SU-DHL-6 (cell line): ENCODE results near the gene UBE2G2.

ENCODE experiments used
- H2AFZ ChIP-seq: fragments of 200-600 bp; sonication (generic); 2 replicates; pipeline ENCODE4 v1.6.1; 2014; ENCODE audit warnings: low read depth, mild to moderate bottlenecking, moderate library complexity, mixed read lengths, antibody characterized with exemption, low read length; ENCODE audit not compliant: severe bottlenecking
- H3F3A ChIP-seq: fragments of 200-600 bp; shearing (Covaris generic); 2 replicates; pipeline ENCODE4 v1.6.0; 2016; ENCODE audit warnings: antibody characterized with exemption, mild to moderate bottlenecking; ENCODE audit not compliant: insufficient read depth
- H3K27ac ChIP-seq: fragments of 200-600 bp; sonication (generic); 2 replicates; pipeline ENCODE4 v1.5.1; 2016; ENCODE audit warnings: low read depth, mild to moderate bottlenecking, low read length, moderate library complexity, mixed read lengths
- H3K27me3 ChIP-seq: fragments of 200-600 bp; sonication (generic), shearing (Covaris generic); 2 replicates; pipeline ENCODE4 v1.6.0; 2014; ENCODE audit warnings: mild to moderate bottlenecking, low read length
- H3K36me3 ChIP-seq: fragments of 200-600 bp; sonication (generic); 2 replicates; pipeline ENCODE4 v1.6.1; 2014; ENCODE audit warnings: mild to moderate bottlenecking, low read length, mixed read lengths
- H3K4me2 ChIP-seq: fragments of 300-600, 200-600 bp; shearing (Covaris generic), sonication (generic); 2 replicates; pipeline ENCODE4 v1.6.0; 2014; ENCODE audit warnings: low read length, low read depth, mild to moderate bottlenecking; ENCODE audit not compliant: poor library complexity, severe bottlenecking
- H3K4me3 ChIP-seq: fragments of 200-600 bp; sonication (generic); 2 replicates; pipeline ENCODE4 v1.5.1; 2014; ENCODE audit warnings: antibody characterized with exemption, low read length, mild to moderate bottlenecking, mixed read lengths; ENCODE audit not compliant: insufficient read depth, poor library complexity, severe bottlenecking
- H3K79me2 ChIP-seq: fragments of 200-600 bp; sonication (generic); 2 replicates; pipeline ENCODE4 v1.6.1; 2014; ENCODE audit warnings: mild to moderate bottlenecking, low read length, moderate library complexity; ENCODE audit not compliant: insufficient read depth
- H3K9ac ChIP-seq: fragments of 200-600 bp; sonication (generic); 2 replicates; pipeline ENCODE4 v1.7.0; 2014; ENCODE audit warnings: mild to moderate bottlenecking, low read length
- H3K9me2 ChIP-seq: fragments of 200-600 bp; sonication (generic); replicated peaks from 2 replicates; pipeline ENCODE4 v1.6.1; 2014; ENCODE audit warnings: low read length; ENCODE audit not compliant: insufficient read depth
- H3K9me3 ChIP-seq: fragments of 200-600 bp; sonication (generic); 2 replicates; pipeline ENCODE4 v1.6.1; 2014; ENCODE audit warnings: low read length, mixed read lengths; ENCODE audit not compliant: insufficient read depth
- H4K20me1 ChIP-seq: fragments of 200-600 bp; sonication (generic); 2 replicates; pipeline ENCODE4 v1.6.1; 2014; ENCODE audit warnings: low read depth, mild to moderate bottlenecking, antibody characterized with exemption, low read length, moderate library complexity, mixed read lengths
- EZH2phosphoT487 ChIP-seq: fragments of 200-600 bp; sonication (generic), shearing (Covaris generic); conservative IDR thresholded peaks from 2 replicates; pipeline ENCODE4 v1.6.1; 2018; ENCODE audit warnings: mild to moderate bottlenecking, antibody characterized with exemption, low read length, moderate library complexity, mixed read lengths
- TF ChIP-seq, protein P1 (sequence below): fragments of 200-600 bp; sonication (generic); IDR thresholded peaks from one replicate; pipeline ENCODE4 v1.5.1; 2017; ENCODE audit warnings: antibody characterized with exemption, mild to moderate bottlenecking, low read length, moderate library complexity; ENCODE audit not compliant: insufficient read depth, poor library complexity, severe bottlenecking

Gene UBE2G2

DNA sequence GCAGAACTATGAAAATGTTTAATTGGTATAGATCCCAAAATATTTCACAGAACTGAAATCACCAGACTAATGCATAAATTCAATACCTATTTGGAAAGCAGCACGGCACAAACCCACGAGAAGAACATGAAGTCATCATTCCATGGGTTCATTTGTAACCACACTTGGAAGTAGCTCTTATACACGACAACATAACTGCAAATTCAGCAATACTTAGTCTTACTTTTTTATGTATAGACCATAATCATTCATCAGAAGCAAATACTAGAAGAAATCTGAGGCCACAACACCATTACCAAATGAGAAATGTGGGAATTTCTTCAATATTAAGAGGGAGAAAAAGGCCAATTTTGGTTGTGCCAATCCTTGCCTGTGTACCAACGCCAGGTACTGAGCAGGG lies 4.2 kb upstream of the UBE2G2 start:
- H3K27ac ChIP-seq: no peak overlapping the region
- no peak overlapping the region for H2AFZ ChIP-seq
- TF ChIP-seq EZH2phosphoT487: no peak
- H3K4me3 ChIP-seq: no peak overlapping the region
- H3K9me3 ChIP-seq: no peaks in the 10 kb centered on the region
- no peaks in the 10 kb centered on the region for H3K27me3 ChIP-seq
- no peak overlapping the region for H3K9ac ChIP-seq
- H3K9me2 ChIP-seq: no peaks in the 10 kb centered on the region
- peaks cover 14% of the 10 kb centered on the region for H3K79me2 ChIP-seq
- no peaks in the 10 kb centered on the region for H4K20me1 ChIP-seq
- no peaks in the 10 kb centered on the region for H3K36me3 ChIP-seq
- no peak overlapping the region for H3K4me2 ChIP-seq
- H3F3A ChIP-seq: 0 out of 2 replicates have a peak, but pooled peaks cover 10% of the 10 kb centered on the region

DNA sequence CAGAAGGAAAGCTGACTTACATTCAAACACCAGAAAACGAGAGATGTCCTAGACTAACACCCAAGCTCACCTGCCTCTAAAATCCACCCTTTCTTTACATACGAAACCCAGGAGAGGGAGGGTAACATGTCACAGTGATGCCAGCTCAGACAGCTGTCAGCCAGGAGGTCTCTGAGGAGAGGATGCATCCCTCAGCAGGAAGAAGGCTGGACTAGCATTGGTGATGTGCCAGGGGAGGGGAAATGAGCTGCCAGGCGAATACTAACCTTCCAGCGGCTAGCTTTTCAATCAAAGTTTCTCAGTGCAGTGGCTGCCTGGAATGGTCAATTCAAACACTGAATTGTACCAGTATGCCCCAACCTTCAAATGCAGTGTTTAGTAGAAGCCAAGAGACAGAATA lies 3.6 kb upstream of the UBE2G2 start:
- H2AFZ ChIP-seq: no peak overlapping the region
- H3K36me3 ChIP-seq: no peaks in the 10 kb centered on the region
- H3K4me3 ChIP-seq: no peak overlapping the region
- TF ChIP-seq, protein P1, sequence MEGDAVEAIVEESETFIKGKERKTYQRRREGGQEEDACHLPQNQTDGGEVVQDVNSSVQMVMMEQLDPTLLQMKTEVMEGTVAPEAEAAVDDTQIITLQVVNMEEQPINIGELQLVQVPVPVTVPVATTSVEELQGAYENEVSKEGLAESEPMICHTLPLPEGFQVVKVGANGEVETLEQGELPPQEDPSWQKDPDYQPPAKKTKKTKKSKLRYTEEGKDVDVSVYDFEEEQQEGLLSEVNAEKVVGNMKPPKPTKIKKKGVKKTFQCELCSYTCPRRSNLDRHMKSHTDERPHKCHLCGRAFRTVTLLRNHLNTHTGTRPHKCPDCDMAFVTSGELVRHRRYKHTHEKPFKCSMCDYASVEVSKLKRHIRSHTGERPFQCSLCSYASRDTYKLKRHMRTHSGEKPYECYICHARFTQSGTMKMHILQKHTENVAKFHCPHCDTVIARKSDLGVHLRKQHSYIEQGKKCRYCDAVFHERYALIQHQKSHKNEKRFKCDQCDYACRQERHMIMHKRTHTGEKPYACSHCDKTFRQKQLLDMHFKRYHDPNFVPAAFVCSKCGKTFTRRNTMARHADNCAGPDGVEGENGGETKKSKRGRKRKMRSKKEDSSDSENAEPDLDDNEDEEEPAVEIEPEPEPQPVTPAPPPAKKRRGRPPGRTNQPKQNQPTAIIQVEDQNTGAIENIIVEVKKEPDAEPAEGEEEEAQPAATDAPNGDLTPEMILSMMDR: no peak
- no peak for TF ChIP-seq EZH2phosphoT487
- no peaks in the 10 kb centered on the region for H4K20me1 ChIP-seq
- H3K9ac ChIP-seq: no peak overlapping the region
- peaks cover 20% of the 10 kb centered on the region for H3K79me2 ChIP-seq
- H3F3A ChIP-seq: 0 out of 2 replicates have a peak, but pooled peaks cover 10% of the 10 kb centered on the region
- no peak overlapping the region for H3K4me2 ChIP-seq
- H3K27me3 ChIP-seq: no peaks in the 10 kb centered on the region
- H3K9me2 ChIP-seq: no peaks in the 10 kb centered on the region
- no peak overlapping the region for H3K27ac ChIP-seq
- no peaks in the 10 kb centered on the region for H3K9me3 ChIP-seq

DNA sequence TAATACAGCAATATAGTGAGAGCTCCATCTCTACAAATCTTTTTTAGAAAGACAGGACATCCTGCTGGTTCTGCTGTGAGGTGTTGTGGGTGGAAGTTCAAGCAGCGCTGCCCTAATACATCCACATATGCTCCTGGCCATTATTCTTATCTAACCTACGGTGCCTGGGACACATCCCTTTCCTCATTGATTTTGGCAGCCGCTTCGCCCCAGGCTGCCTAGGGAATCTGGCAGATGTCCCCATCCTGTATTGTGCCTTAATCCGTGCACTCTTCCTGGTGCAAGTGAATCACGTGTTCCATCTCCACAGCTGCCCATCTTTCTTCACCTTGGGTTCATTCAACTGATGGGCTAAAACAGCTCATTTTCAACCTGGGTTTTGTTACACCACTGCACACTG lies 3.1 kb upstream of the UBE2G2 start:
- Histone ChIP-seq H3K9ac (no peak overlapping the region), H3K27ac (no peak overlapping the region), H2AFZ (no peak overlapping the region), H3K9me2 (no peaks in the 10 kb centered on the region), H3K4me3 (no peak overlapping the region), H4K20me1 (peaks cover 2% of the 10 kb centered on the region; the same call in 1 of the 2 replicates), H3K27me3 (no peaks in the 10 kb centered on the region), H3K9me3 (no peaks in the 10 kb centered on the region), H3F3A (0 out of 2 replicates have a peak, but pooled peaks cover 10% of the 10 kb centered on the region), H3K4me2 (no peak overlapping the region), H3K36me3 (peaks cover under 1% of the 10 kb centered on the region; the same call in 1 of the 2 replicates), H3K79me2 (peaks cover 25% of the 10 kb centered on the region)
- no peak for TF ChIP-seq EZH2phosphoT487
- TF ChIP-seq, protein P1: no peak

DNA sequence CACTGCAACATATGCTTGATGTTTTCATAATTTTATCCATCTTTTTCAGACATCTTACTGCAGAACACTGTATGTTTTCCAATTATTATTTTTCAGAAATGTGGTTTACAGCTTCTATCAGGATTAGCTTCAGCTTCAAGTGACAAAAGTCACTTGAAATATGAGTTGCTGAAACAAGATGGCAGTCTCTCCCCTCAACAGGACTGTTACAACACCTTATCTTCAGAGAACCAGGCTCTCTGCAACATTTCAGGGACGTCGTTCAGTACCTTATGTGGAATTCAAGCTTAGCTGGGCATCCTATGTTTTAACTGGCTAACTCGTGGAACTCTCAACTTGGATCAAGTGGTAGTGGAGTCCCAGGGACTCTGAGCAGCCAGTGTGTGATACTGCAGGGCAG lies 2.0 kb upstream of the UBE2G2 start:
- H3K27ac ChIP-seq: no peak overlapping the region
- peaks cover 36% of the 10 kb centered on the region for H3K79me2 ChIP-seq
- H3F3A ChIP-seq: 0 out of 2 replicates have a peak, but pooled peaks cover 10% of the 10 kb centered on the region
- no peak overlapping the region for H3K4me2 ChIP-seq
- no peaks in the 10 kb centered on the region for H3K27me3 ChIP-seq
- no peaks in the 10 kb centered on the region for H3K9me2 ChIP-seq
- H3K9me3 ChIP-seq: no peaks in the 10 kb centered on the region
- peaks cover 4% of the 10 kb centered on the region; the same call in 1 of the 2 replicates for H3K36me3 ChIP-seq
- H2AFZ ChIP-seq: no peak overlapping the region
- H4K20me1 ChIP-seq: peaks cover 10% of the 10 kb centered on the region; the same call in 1 of the 2 replicates
- H3K9ac ChIP-seq: no peak overlapping the region
- no peak overlapping the region for H3K4me3 ChIP-seq
- TF ChIP-seq, protein P1: no peak
- TF ChIP-seq EZH2phosphoT487: no peak
